ENCODE measurements around the gene USP15.

DNA sequence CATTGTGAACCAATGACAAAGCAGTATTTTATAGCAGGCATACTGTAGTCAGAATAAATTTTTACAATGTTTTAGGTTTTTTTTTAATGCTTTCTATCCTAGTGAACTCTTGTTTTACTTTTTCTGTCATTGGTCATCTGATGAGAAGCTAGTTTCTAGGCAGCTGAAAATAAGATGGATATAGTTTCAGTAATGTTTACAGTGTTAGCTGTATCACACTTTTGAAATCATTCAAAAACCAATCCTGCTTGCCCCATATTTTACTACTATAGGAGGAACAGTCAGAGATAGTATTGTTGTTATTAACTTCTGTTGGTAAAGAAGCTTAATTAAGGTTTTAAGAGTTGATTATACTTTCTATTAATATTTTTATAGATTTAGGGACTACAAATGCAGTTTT lies 24.5 kb downstream of the USP15 start:
- TF ChIP-seq POLR2A (IDR thresholded peaks at IDR 0.05) = no peak
- TF ChIP-seq, protein P1, sequence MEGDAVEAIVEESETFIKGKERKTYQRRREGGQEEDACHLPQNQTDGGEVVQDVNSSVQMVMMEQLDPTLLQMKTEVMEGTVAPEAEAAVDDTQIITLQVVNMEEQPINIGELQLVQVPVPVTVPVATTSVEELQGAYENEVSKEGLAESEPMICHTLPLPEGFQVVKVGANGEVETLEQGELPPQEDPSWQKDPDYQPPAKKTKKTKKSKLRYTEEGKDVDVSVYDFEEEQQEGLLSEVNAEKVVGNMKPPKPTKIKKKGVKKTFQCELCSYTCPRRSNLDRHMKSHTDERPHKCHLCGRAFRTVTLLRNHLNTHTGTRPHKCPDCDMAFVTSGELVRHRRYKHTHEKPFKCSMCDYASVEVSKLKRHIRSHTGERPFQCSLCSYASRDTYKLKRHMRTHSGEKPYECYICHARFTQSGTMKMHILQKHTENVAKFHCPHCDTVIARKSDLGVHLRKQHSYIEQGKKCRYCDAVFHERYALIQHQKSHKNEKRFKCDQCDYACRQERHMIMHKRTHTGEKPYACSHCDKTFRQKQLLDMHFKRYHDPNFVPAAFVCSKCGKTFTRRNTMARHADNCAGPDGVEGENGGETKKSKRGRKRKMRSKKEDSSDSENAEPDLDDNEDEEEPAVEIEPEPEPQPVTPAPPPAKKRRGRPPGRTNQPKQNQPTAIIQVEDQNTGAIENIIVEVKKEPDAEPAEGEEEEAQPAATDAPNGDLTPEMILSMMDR (IDR thresholded peaks at IDR 0.05) = no peak
- no peak for TF ChIP-seq EP300 (IDR thresholded peaks at IDR 0.05)

Data from stomach (tissue), 4 donors.